ENCODE measurements around the gene TRIM26.

Gene TRIM26

GRCh38 chr6:30152910-30153610 lies 60.1 kb downstream of the TRIM26 start:
- TF ChIP-seq EZH2phosphoT487 (IDR thresholded peaks at IDR 0.05; ENCODE audit: borderline replicate concordance, low read length) (no peak), CTCF (IDR thresholded peaks at IDR 0.05; ENCODE audit: low read depth, low read length, poor library complexity, severe bottlenecking) (no peak)
- no peaks in the 10 kb centered on the region for H3K4me1 ChIP-seq (ENCODE audit: control insufficient read depth, low read length)
- H4K20me1 ChIP-seq (ENCODE audit: control insufficient read depth, insufficient read depth, low read depth, low read length): no peaks in the 10 kb centered on the region
- H3K36me3 ChIP-seq (ENCODE audit: control insufficient read depth, low read length): no peaks in the 10 kb centered on the region
- H3F3A ChIP-seq (ENCODE audit: control insufficient read depth, insufficient read depth): no peaks in the 10 kb centered on the region
- H3K9me2 ChIP-seq (replicated peaks; ENCODE audit: control insufficient read depth, low read length): no peaks in the 10 kb centered on the region
- H3K4me2 ChIP-seq (ENCODE audit: low read length): no peak overlapping the region
- H3K27ac ChIP-seq (ENCODE audit: low read depth, low read length): no peak overlapping the region
- H3K9me3 ChIP-seq (ENCODE audit: control insufficient read depth, insufficient read depth, low read length): no peaks in the 10 kb centered on the region
- H3K79me2 ChIP-seq (ENCODE audit: control insufficient read depth, low read length): no peaks in the 10 kb centered on the region
- peaks cover 22% of the 10 kb centered on the region for H3K27me3 ChIP-seq (ENCODE audit: control insufficient read depth, low read length)
- H3K4me3 ChIP-seq (ENCODE audit: low read length): no peak overlapping the region

- H3K79me2 ChIP-seq (ENCODE audit: control insufficient read depth, low read length): no peaks in the 10 kb centered on the region
- peaks cover 23% of the 10 kb centered on the region for H3K27me3 ChIP-seq (ENCODE audit: control insufficient read depth, low read length)
- no peak for TF ChIP-seq EZH2phosphoT487 (IDR thresholded peaks at IDR 0.05; ENCODE audit: borderline replicate concordance, low read length)
- no peak for TF ChIP-seq CTCF (IDR thresholded peaks at IDR 0.05; ENCODE audit: low read depth, low read length, poor library complexity, severe bottlenecking)
- H3K4me3 ChIP-seq (ENCODE audit: low read length): no peak overlapping the region
- H3F3A ChIP-seq (ENCODE audit: control insufficient read depth, insufficient read depth): no peaks in the 10 kb centered on the region
- H3K4me2 ChIP-seq (ENCODE audit: low read length): no peak overlapping the region
- no peaks in the 10 kb centered on the region for H3K4me1 ChIP-seq (ENCODE audit: control insufficient read depth, low read length)
- no peak overlapping the region for H3K27ac ChIP-seq (ENCODE audit: low read depth, low read length)
- H3K36me3 ChIP-seq (ENCODE audit: control insufficient read depth, low read length): no peaks in the 10 kb centered on the region
- H3K9me2 ChIP-seq (replicated peaks; ENCODE audit: control insufficient read depth, low read length): no peaks in the 10 kb centered on the region
- H4K20me1 ChIP-seq (ENCODE audit: control insufficient read depth, insufficient read depth, low read depth, low read length): no peaks in the 10 kb centered on the region
- no peaks in the 10 kb centered on the region for H3K9me3 ChIP-seq (ENCODE audit: control insufficient read depth, insufficient read depth, low read length)
Observed at GRCh38 chr6:30152016-30152673, 61.1 kb downstream of the TRIM26 start.

GRCh38 chr6:30151580-30151979 lies 61.6 kb downstream of the TRIM26 start:
- H3K4me3 ChIP-seq (ENCODE audit: low read length): no peak overlapping the region
- no peak overlapping the region for H3K27ac ChIP-seq (ENCODE audit: low read depth, low read length)
- TF ChIP-seq CTCF (IDR thresholded peaks at IDR 0.05; ENCODE audit: low read depth, low read length, poor library complexity, severe bottlenecking) (no peak), EZH2phosphoT487 (IDR thresholded peaks at IDR 0.05; ENCODE audit: borderline replicate concordance, low read length) (no peak)
- H3K9me2 ChIP-seq (replicated peaks; ENCODE audit: control insufficient read depth, low read length): no peaks in the 10 kb centered on the region
- H4K20me1 ChIP-seq (ENCODE audit: control insufficient read depth, insufficient read depth, low read depth, low read length): no peaks in the 10 kb centered on the region
- peaks cover 19% of the 10 kb centered on the region for H3K27me3 ChIP-seq (ENCODE audit: control insufficient read depth, low read length)
- H3K4me1 ChIP-seq (ENCODE audit: control insufficient read depth, low read length): no peaks in the 10 kb centered on the region
- no peaks in the 10 kb centered on the region for H3K79me2 ChIP-seq (ENCODE audit: control insufficient read depth, low read length)
- no peaks in the 10 kb centered on the region for H3K9me3 ChIP-seq (ENCODE audit: control insufficient read depth, insufficient read depth, low read length)
- H3K4me2 ChIP-seq (ENCODE audit: low read length): no peak overlapping the region
- H3K36me3 ChIP-seq (ENCODE audit: control insufficient read depth, low read length): no peaks in the 10 kb centered on the region
- H3F3A ChIP-seq (ENCODE audit: control insufficient read depth, insufficient read depth): no peaks in the 10 kb centered on the region

Data from DOHH2 (cell line).